HepG2 (cell line): ENCODE measurements around the gene AP1G1. TPM values are rescaled to one million over a fixed set of nuclear protein-coding genes. Genes with fewer than 3 reads are reported as not detected.
A peak's percentile ranks its signal among the peaks of the same experiment; 100 is the strongest.

Source experiments
- ARID2 ChIP-seq: sonication (generic); formaldehyde crosslinking; IDR thresholded peaks from 2 replicates; pipeline ENCODE4 v1.8.1; 2022; ENCODE audit warnings: mild to moderate bottlenecking, missing genetic modification reagents, borderline replicate concordance
- ASH2L ChIP-seq: fragments of 300-600, 200-600 bp; sonication (generic); IDR thresholded peaks from 2 replicates; pipeline ENCODE4 v1.7.0; 2017; ENCODE audit warnings: low read depth, mild to moderate bottlenecking, moderate library complexity, mixed read lengths, low read length; ENCODE audit not compliant: insufficient read length
- CREB3 ChIP-seq: sonication (generic); formaldehyde crosslinking; IDR thresholded peaks from 2 replicates; pipeline ENCODE4 v1.5.0; 2020; ENCODE audit warnings: missing genetic modification reagents
- DDIT3 ChIP-seq: sonication (generic); formaldehyde crosslinking; IDR thresholded peaks from 2 replicates; pipeline ENCODE4 v1.4.0; 2020; ENCODE audit warnings: mild to moderate bottlenecking, missing genetic modification reagents
- FOSL2 ChIP-seq: sonication (generic); formaldehyde crosslinking; IDR thresholded peaks from 2 replicates; pipeline ENCODE4 v1.4.0; 2020; ENCODE audit warnings: missing genetic modification reagents
- FOXP4 ChIP-seq: sonication (generic); formaldehyde crosslinking; IDR thresholded peaks from 2 replicates; pipeline ENCODE4 v1.4.0; 2020; ENCODE audit warnings: missing genetic modification reagents
- HOXA3 ChIP-seq: sonication (generic); formaldehyde crosslinking; IDR thresholded peaks from 2 replicates; pipeline ENCODE4 v1.5.0; 2020; ENCODE audit warnings: missing genetic modification reagents
- ISL2 ChIP-seq: sonication (generic); formaldehyde crosslinking; IDR thresholded peaks from 2 replicates; pipeline ENCODE4 v1.5.0; 2020; ENCODE audit warnings: missing genetic modification reagents
- KDM1A ChIP-seq: IDR thresholded peaks from 2 replicates; pipeline ENCODE4 v1.6.1; 2016; ENCODE audit warnings: missing compliant biosample characterization
- PREB ChIP-seq: sonication (generic); formaldehyde crosslinking; IDR thresholded peaks from 2 replicates; pipeline ENCODE4 v1.4.0; 2020; ENCODE audit warnings: missing genetic modification reagents
- SALL1 ChIP-seq: sonication (generic); formaldehyde crosslinking; IDR thresholded peaks from 2 replicates; pipeline ENCODE4 v1.8.0; 2022; ENCODE audit warnings: mild to moderate bottlenecking, missing genetic modification reagents
- SOX5 ChIP-seq: IDR thresholded peaks from 2 replicates; pipeline ENCODE4 v1.6.1; 2016; ENCODE audit warnings: borderline replicate concordance
- SP1 ChIP-seq, 2 experiments: fragments of 450-650 bp in 1 of 2; sonication (generic) in 1 of 2; formaldehyde crosslinking in 1 of 2; IDR thresholded peaks; 2 replicates each; pipeline versions ENCODE4 v1.4.0 to v1.6.1; 2016 to 2020; ENCODE audit warnings: missing genetic modification reagents in 1 of 2
- SUZ12 ChIP-seq: fragments of 150-350 bp; IDR thresholded peaks from 2 replicates; pipeline ENCODE4 v1.6.1; 2014; ENCODE audit warnings: low read depth, low read length
- XBP1 ChIP-seq: sonication (generic); formaldehyde crosslinking; IDR thresholded peaks from 2 replicates; pipeline ENCODE4 v1.5.0; 2020; ENCODE audit warnings: missing genetic modification reagents
- ZKSCAN8 ChIP-seq: IDR thresholded peaks from 2 replicates; pipeline ENCODE4 v1.6.1; 2016; ENCODE audit warnings: borderline replicate concordance, missing genetic modification reagents, missing compliant biosample characterization
- ZNF10 ChIP-seq: sonication (generic); formaldehyde crosslinking; IDR thresholded peaks from 2 replicates; pipeline ENCODE4 v1.4.0; 2020; ENCODE audit warnings: mild to moderate bottlenecking, low read depth, missing genetic modification reagents, borderline replicate concordance
- ZNF280B ChIP-seq: sonication (generic); formaldehyde crosslinking; IDR thresholded peaks from 2 replicates; pipeline ENCODE4 v1.5.0; 2020; ENCODE audit warnings: missing genetic modification reagents, mild to moderate bottlenecking, borderline replicate concordance
- ZNF557 ChIP-seq: sonication (generic); formaldehyde crosslinking; IDR thresholded peaks from 2 replicates; pipeline ENCODE4 v1.4.0; 2020; ENCODE audit warnings: missing genetic modification reagents
- ZNF704 ChIP-seq: sonication (generic); formaldehyde crosslinking; IDR thresholded peaks from 2 replicates; pipeline ENCODE4 v1.8.1; 2023; ENCODE audit warnings: mild to moderate bottlenecking, inconsistent platforms, moderate library complexity, missing genetic modification reagents, borderline replicate concordance
- ZNF737 ChIP-seq: sonication (generic); formaldehyde crosslinking; IDR thresholded peaks from 2 replicates; pipeline ENCODE4 v1.5.0; 2020; ENCODE audit warnings: missing genetic modification reagents, mild to moderate bottlenecking, borderline replicate concordance
- ZSCAN29 ChIP-seq: sonication (generic); formaldehyde crosslinking; conservative IDR thresholded peaks from 2 replicates; pipeline ENCODE4 v1.4.0; 2020; ENCODE audit warnings: mild to moderate bottlenecking, missing genetic modification reagents
- polyA plus RNA-seq, 8 experiments: library from polyadenylated mRNA; depleted of rRNA in 3 of 8; stranded (reverse) in 7 of 8; unstranded in 1 of 8; fragments of >200 nt; fragmentation: Illumina TruSeq in 4 of 8; extraction: Trizol in 4 of 8; gene quantifications; 2 replicates each; pipeline versions ENCODE4 v1.2.1 to v1.2.3, GENCODE V29; 2011 to 2016; ENCODE audit warnings: low read depth in 4 of 8, missing spikeins in 1 of 8, mixed read lengths in 1 of 8; ENCODE audit not compliant: insufficient read depth in 1 of 8
- total RNA-seq, 5 experiments: library from RNA; depleted of rRNA; stranded (reverse); fragments of >200 nt; fragmentation: Illumina TruSeq; extraction: Trizol; gene quantifications; 2 replicates each; pipeline ENCODE4 v1.2.3, GENCODE V29; 2016; ENCODE audit warnings: low read depth in 1 of 5

Gene AP1G1
- total and polyA plus RNA-seq, 2 of the 13 experiments (the other 11 are each of a cell fraction or from before 2014, with no cell fraction given) = 62.2 to 66.2 TPM

- TF ChIP-seq ZNF704 (CRISPR knock-in tag) = 0 out of 2 replicates have a peak, but pooled peaks have one; percentile 46
- TF ChIP-seq FOXP4 (CRISPR knock-in tag) = peak; percentile 61; the same call in 1 of the 2 replicates
- peak; percentile 99 for TF ChIP-seq HOXA3 (CRISPR knock-in tag)
- peak; percentile 53; the same call in 1 of the 2 replicates for TF ChIP-seq SOX5 (CRISPR knock-in tag)
- TF ChIP-seq CREB3 (CRISPR knock-in tag) = peak; percentile 93; the same call in 1 of the 2 replicates
- TF ChIP-seq ISL2 (CRISPR knock-in tag) = peak; percentile 74
- TF ChIP-seq ASH2L = peak; percentile 96
- peak; percentile 64 for TF ChIP-seq FOSL2 (CRISPR knock-in tag)
- no peak for TF ChIP-seq SP1 (IDR thresholded peaks at IDR 0.05)
- TF ChIP-seq SP1 (CRISPR knock-in tag; IDR thresholded peaks at IDR 0.05) = peak; percentile 100
- TF ChIP-seq ZKSCAN8 = peak; percentile 50; the same call in 1 of the 2 replicates
- TF ChIP-seq ZSCAN29 (CRISPR knock-in tag) = 0 out of 2 replicates have a peak, but pooled peaks have one; percentile 38
- TF ChIP-seq ZNF557 = peak; percentile 93
- TF ChIP-seq KDM1A (CRISPR knock-in tag) = no peak
- peak; percentile 21; the same call in 1 of the 2 replicates for TF ChIP-seq ZNF737
- TF ChIP-seq SUZ12 = no peak
- TF ChIP-seq DDIT3 (CRISPR knock-in tag) = no peak
- TF ChIP-seq XBP1 (CRISPR knock-in tag) = peak; percentile 76; the same call in 1 of the 2 replicates
- TF ChIP-seq PREB = 0 out of 2 replicates have a peak, but pooled peaks have one; percentile 37
- peak; percentile 92 for TF ChIP-seq SALL1 (CRISPR knock-in tag)
- TF ChIP-seq ARID2 (CRISPR knock-in tag) = peak; percentile 95; the same call in 1 of the 2 replicates
- TF ChIP-seq ZNF10 = no peak
- TF ChIP-seq ZNF280B (CRISPR knock-in tag) = peak; percentile 13
Measured at GRCh38 chr16:71845639-71846430, 37.2 kb upstream of the AP1G1 start, which contains the start of gene ATXN1L (continued).
